ENCODE data around the gene IL33.

GRCh38 chr9:6216951-6217350 is 1.3 kb downstream of the IL33 start:
- no peak for TF ChIP-seq POLR2A (IDR thresholded peaks at IDR 0.05)
- TF ChIP-seq CTCF (IDR thresholded peaks at IDR 0.05), result no peak
- no peak for TF ChIP-seq EP300 (IDR thresholded peaks at IDR 0.05)

Measured in tibial nerve (tissue), 4 donors.